Erythroblast (primary cell): ENCODE results near the gene ATP6V1A.

ENCODE experiments used
- GATA1 ChIP-seq: IDR thresholded peaks from 2 replicates; pipeline ENCODE4 v1.6.1; 2011; ENCODE audit warnings: low read depth, mild to moderate bottlenecking, control low read depth, low read length, moderate library complexity
- POLR2A ChIP-seq: IDR thresholded peaks from 2 replicates; pipeline ENCODE4 v1.6.1; 2011; ENCODE audit warnings: mild to moderate bottlenecking, low read length

DNA sequence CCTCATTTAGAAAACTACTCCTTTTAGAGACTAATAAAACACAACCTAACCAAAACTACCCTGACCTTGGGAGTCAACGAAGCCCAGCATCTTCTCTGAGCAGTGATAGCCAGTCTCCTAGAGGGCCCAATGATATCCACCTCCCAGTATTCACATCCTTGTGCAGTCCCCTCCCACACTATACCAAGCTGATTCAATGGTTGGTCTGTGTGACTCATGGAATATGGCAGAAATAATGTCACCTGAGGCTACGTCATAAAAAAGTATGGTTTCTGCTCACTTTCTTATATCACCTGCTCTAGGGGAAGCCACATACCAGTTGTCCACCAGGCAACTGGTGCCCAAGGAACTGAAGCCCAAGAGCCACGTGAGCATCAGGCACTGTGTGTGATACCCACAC lies 29.0 kb upstream of the ATP6V1A start:
- no peak for TF ChIP-seq POLR2A
- no peak for TF ChIP-seq GATA1
